BLaER1 treated with 17β-estradiol and CSF1 and Interleukin-3, amounts not matched to agents 10 nM and 100 nM (cell line): ENCODE data around the gene DHX57.

Experiments
- H3K27ac ChIP-seq, 11 experiments: shearing (Covaris generic); formaldehyde crosslinking; 2 replicates each; pipeline ENCODE4 v1.8.1; 2022
- H3K27me3 ChIP-seq, 11 experiments: shearing (Covaris generic); formaldehyde crosslinking; 2 replicates each; pipeline ENCODE4 v1.8.1; 2022
- H3K36me3 ChIP-seq, 11 experiments: shearing (Covaris generic); formaldehyde crosslinking; 2 replicates each; pipeline ENCODE4 v1.8.1; 2022
- H3K4me1 ChIP-seq, 10 experiments: shearing (Covaris generic); formaldehyde crosslinking; 2 replicates each; pipeline ENCODE4 v1.8.1; 2022
- H3K4me2 ChIP-seq, 11 experiments: shearing (Covaris generic); formaldehyde crosslinking; 2 replicates each; pipeline ENCODE4 v1.8.1; 2022
- H3K4me3 ChIP-seq, 10 experiments: shearing (Covaris generic); formaldehyde crosslinking; 2 replicates each; pipeline ENCODE4 v1.8.1; 2022
- H3K9ac ChIP-seq, 11 experiments: shearing (Covaris generic); formaldehyde crosslinking; 2 replicates each; pipeline ENCODE4 v1.8.1; 2022
- H3K9me3 ChIP-seq, 11 experiments: shearing (Covaris generic); formaldehyde crosslinking; replicated peaks in 1 of 11; 2 replicates each; pipeline ENCODE4 v1.8.1; 2022
- H4K20me1 ChIP-seq, 11 experiments: shearing (Covaris generic); formaldehyde crosslinking; 2 replicates each; pipeline ENCODE4 v1.8.1; 2022
- Cebpa-rat ChIP-seq, 11 experiments: shearing (Covaris generic); IDR thresholded peaks; 2 replicates each; pipeline ENCODE4 v1.8.1; 2022

DHX57 gene

DNA sequence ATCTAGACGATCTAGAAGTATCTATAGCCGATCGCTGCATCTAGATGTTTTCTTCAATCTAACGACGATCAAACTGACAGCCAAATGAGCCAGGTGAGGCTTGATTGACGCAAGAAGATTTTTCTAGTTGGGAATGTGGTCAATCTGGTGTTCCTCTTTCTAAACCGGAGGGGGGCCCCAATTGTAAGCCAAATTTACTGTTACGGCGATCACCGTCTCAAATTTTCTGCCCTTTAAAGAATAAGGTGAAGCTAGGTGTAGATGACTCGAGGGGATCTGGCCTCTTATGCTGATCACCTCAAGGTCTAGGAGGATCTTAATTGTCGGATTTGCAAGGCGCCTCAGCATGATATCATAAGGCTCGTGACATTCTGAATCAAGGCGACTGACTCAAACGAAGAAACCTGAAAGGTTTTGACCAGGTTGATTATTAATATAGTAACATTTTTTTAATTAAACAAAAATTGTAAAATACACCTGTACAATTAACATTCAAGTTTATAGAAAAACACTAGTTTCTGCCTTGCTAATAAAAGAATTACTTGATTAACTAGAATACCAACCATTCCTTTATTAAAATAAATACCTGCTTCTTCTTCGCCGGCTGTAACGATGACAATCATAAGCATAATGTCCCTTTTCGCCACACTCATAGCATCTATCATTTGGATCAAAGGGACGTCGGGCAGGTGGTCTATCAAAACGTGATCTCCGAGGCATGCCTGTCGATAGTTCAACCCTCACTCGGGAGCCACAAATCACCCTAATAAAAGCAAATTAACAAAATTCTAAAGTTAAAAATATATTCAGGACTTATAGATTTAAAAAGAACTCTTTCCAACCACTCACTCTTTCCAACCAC, 126.6 kb downstream of the DHX57 start:
- peak overlapping the region; percentile 96 to 100 (median 99) for H3K9ac ChIP-seq
- peaks cover 0 to 5% (median 0%) of the 10 kb centered on the region in 11 experiments; a peak in 3 of 22 replicates for H3K9me3 ChIP-seq
- H3K4me1 ChIP-seq: peaks cover 35 to 65% (median 48%) of the 10 kb centered on the region in 10 experiments
- H3K4me2 ChIP-seq: peak overlapping the region; percentile 75 to 92 (median 86)
- TF ChIP-seq Cebpa-rat (IDR thresholded peaks at IDR 0.05): no peak
- peak overlapping the region; percentile 74 to 99 (median 95) for H3K4me3 ChIP-seq
- peak overlapping the region in 9 of 11 experiments; percentile 96 to 99 (median 98); a peak in 10 of 22 replicates for H3K27ac ChIP-seq
- peaks cover 58 to 63% (median 62%) of the 10 kb centered on the region in 11 experiments for H3K36me3 ChIP-seq
- H3K27me3 ChIP-seq: no peaks in the 10 kb centered on the region
- H4K20me1 ChIP-seq: peaks cover 63 to 69% (median 65%) of the 10 kb centered on the region in 11 experiments

DNA sequence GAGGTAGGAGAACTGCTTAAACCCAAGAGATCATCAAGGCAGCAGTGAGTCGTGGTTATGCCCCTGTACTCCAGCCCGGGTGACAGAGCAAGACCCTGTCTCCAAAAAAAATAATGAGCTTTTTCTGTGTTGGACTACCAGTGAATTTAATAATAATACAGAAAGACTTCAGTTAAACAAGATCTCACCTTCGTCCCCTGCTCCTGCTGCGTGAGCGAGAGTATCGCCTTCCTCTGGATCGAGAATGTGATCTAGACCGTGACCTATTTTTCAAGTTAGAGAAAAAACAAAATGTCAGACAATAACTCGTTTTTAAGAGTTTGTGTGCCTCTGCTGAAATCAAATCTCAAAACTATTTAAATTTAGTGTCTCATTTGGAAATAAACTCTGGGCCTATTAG, 127.3 kb downstream of the DHX57 start:
- peaks cover 35 to 59% (median 43%) of the 10 kb centered on the region in 10 experiments for H3K4me1 ChIP-seq
- peaks cover 71 to 77% (median 73%) of the 10 kb centered on the region in 11 experiments for H4K20me1 ChIP-seq
- no peak for TF ChIP-seq Cebpa-rat (IDR thresholded peaks at IDR 0.05)
- peaks cover 0 to 5% (median 0%) of the 10 kb centered on the region in 11 experiments; a peak in 3 of 22 replicates for H3K9me3 ChIP-seq
- no peaks in the 10 kb centered on the region for H3K27me3 ChIP-seq
- peak overlapping the region; percentile 45 to 91 (median 86) for H3K4me2 ChIP-seq
- H3K27ac ChIP-seq: 0 out of 22 replicates have a peak overlapping the region, but pooled peaks of 1 of the 11 experiments have one; percentile 12
- peak overlapping the region in 9 of 11 experiments; percentile 4 to 99 (median 37); a peak in 12 of 22 replicates for H3K9ac ChIP-seq
- H3K36me3 ChIP-seq: peaks cover 65 to 71% (median 69%) of the 10 kb centered on the region in 11 experiments
- H3K4me3 ChIP-seq: peak overlapping the region in 8 of 10 experiments; percentile 74 to 99 (median 95); a peak in 12 of 20 replicates

GRCh38 chr2:38747819-38748218, 127.9 kb downstream of the DHX57 start:
- Histone ChIP-seq H4K20me1 (peaks cover 77 to 82% (median 78%) of the 10 kb centered on the region in 11 experiments), H3K4me3 (peak overlapping the region in 8 of 10 experiments; percentile 74 to 99 (median 95); a peak in 11 of 20 replicates), H3K9me3 (peaks cover 0 to 5% (median 0%) of the 10 kb centered on the region in 11 experiments; a peak in 3 of 22 replicates), H3K9ac (peak overlapping the region; percentile 4 to 99 (median 37); a peak in 15 of 22 replicates), H3K4me2 (peak overlapping the region; percentile 45 to 91 (median 86)), H3K27me3 (no peaks in the 10 kb centered on the region), H3K36me3 (peaks cover 71 to 77% (median 75%) of the 10 kb centered on the region in 11 experiments), H3K27ac (0 out of 22 replicates have a peak overlapping the region, but pooled peaks of 1 of the 11 experiments have one; percentile 12), H3K4me1 (peaks cover 35 to 59% (median 43%) of the 10 kb centered on the region in 10 experiments)
- TF ChIP-seq Cebpa-rat (IDR thresholded peaks at IDR 0.05): no peak
